IPS-18a (cell line): Measurements from ENCODE around the gene MKLN1.

Source experiments
- H3K27ac ChIP-seq: one replicate; pipeline ENCODE4 v1.5.1; 2013; ENCODE audit warnings: low read length
- H3K27me3 ChIP-seq: one replicate; pipeline ENCODE4 v1.6.1; 2013; ENCODE audit warnings: mild to moderate bottlenecking, low read length; ENCODE audit not compliant: control insufficient read depth, insufficient read depth
- H3K36me3 ChIP-seq: one replicate; pipeline ENCODE4 v1.6.1; 2013; ENCODE audit warnings: low read depth, low read length; ENCODE audit not compliant: control insufficient read depth
- H3K4me1 ChIP-seq: one replicate; pipeline ENCODE4 v1.6.1; 2013; ENCODE audit warnings: low read depth, low read length; ENCODE audit not compliant: control insufficient read depth
- H3K4me3 ChIP-seq: one replicate; pipeline ENCODE4 v1.5.1; 2013; ENCODE audit warnings: low read length
- H3K9ac ChIP-seq: one replicate; pipeline ENCODE4 v1.6.1; 2013; ENCODE audit warnings: mild to moderate bottlenecking, low read length, moderate library complexity
- H3K9me3 ChIP-seq: one replicate; pipeline ENCODE4 v1.6.1; 2013; ENCODE audit warnings: low read depth, low read length; ENCODE audit not compliant: control insufficient read depth

The MKLN1 gene

GRCh38 chr7:131357282-131357880 lies 29.7 kb downstream of the MKLN1 start:
- Histone ChIP-seq H3K4me1 (peaks cover 20% of the 10 kb centered on the region), H3K9ac (no peak overlapping the region), H3K9me3 (no peaks in the 10 kb centered on the region), H3K36me3 (no peaks in the 10 kb centered on the region), H3K27me3 (no peaks in the 10 kb centered on the region), H3K4me3 (no peak overlapping the region), H3K27ac (no peak overlapping the region)

GRCh38 chr7:131358636-131359035 lies 31.0 kb downstream of the MKLN1 start:
- Histone ChIP-seq H3K9ac (no peak overlapping the region), H3K36me3 (no peaks in the 10 kb centered on the region), H3K4me3 (no peak overlapping the region), H3K27me3 (no peaks in the 10 kb centered on the region), H3K27ac (no peak overlapping the region), H3K4me1 (peaks cover 17% of the 10 kb centered on the region), H3K9me3 (no peaks in the 10 kb centered on the region)

- H3K27ac ChIP-seq, result no peak overlapping the region
- H3K36me3 ChIP-seq, result no peaks in the 10 kb centered on the region
- no peak overlapping the region for H3K4me3 ChIP-seq
- peaks cover 17% of the 10 kb centered on the region for H3K4me1 ChIP-seq
- H3K9me3 ChIP-seq, result no peaks in the 10 kb centered on the region
- H3K9ac ChIP-seq, result no peak overlapping the region
- H3K27me3 ChIP-seq, result no peaks in the 10 kb centered on the region
These were observed 31.6 kb downstream of the MKLN1 start for GRCh38 chr7:131359136-131359776.

- Histone ChIP-seq H3K27me3 (no peaks in the 10 kb centered on the region), H3K9me3 (no peaks in the 10 kb centered on the region), H3K4me3 (no peak overlapping the region), H3K9ac (no peak overlapping the region), H3K4me1 (peaks cover 19% of the 10 kb centered on the region), H3K27ac (no peak overlapping the region), H3K36me3 (no peaks in the 10 kb centered on the region)
These were observed 36.0 kb downstream of the MKLN1 start for GRCh38 chr7:131363719-131364118.

- Histone ChIP-seq H3K27ac (no peak overlapping the region), H3K36me3 (no peaks in the 10 kb centered on the region), H3K4me3 (no peak overlapping the region), H3K9me3 (no peaks in the 10 kb centered on the region), H3K4me1 (peaks cover 16% of the 10 kb centered on the region), H3K27me3 (no peaks in the 10 kb centered on the region), H3K9ac (no peak overlapping the region)
These were observed 37.2 kb downstream of the MKLN1 start for GRCh38 chr7:131364767-131365344.

- H3K9ac ChIP-seq, result no peak overlapping the region
- H3K27ac ChIP-seq, result no peak overlapping the region
- no peaks in the 10 kb centered on the region for H3K27me3 ChIP-seq
- no peaks in the 10 kb centered on the region for H3K36me3 ChIP-seq
- no peak overlapping the region for H3K4me3 ChIP-seq
- no peaks in the 10 kb centered on the region for H3K9me3 ChIP-seq
- H3K4me1 ChIP-seq, result peaks cover 26% of the 10 kb centered on the region
These were observed 38.2 kb downstream of the MKLN1 start for GRCh38 chr7:131365838-131366237.

- H3K27ac ChIP-seq, result no peak overlapping the region
- no peaks in the 10 kb centered on the region for H3K9me3 ChIP-seq
- no peak overlapping the region for H3K4me3 ChIP-seq
- H3K27me3 ChIP-seq, result no peaks in the 10 kb centered on the region
- H3K4me1 ChIP-seq, result peaks cover 38% of the 10 kb centered on the region
- no peak overlapping the region for H3K9ac ChIP-seq
- no peaks in the 10 kb centered on the region for H3K36me3 ChIP-seq
These were observed 41.7 kb downstream of the MKLN1 start for GRCh38 chr7:131369354-131369753.

- Histone ChIP-seq H3K4me1 (peaks cover 36% of the 10 kb centered on the region), H3K27ac (no peak overlapping the region), H3K4me3 (no peak overlapping the region), H3K9ac (no peak overlapping the region), H3K36me3 (no peaks in the 10 kb centered on the region), H3K9me3 (no peaks in the 10 kb centered on the region), H3K27me3 (no peaks in the 10 kb centered on the region)
These were observed 42.9 kb downstream of the MKLN1 start for GRCh38 chr7:131370523-131370968.

- Histone ChIP-seq H3K4me3 (no peak overlapping the region), H3K36me3 (no peaks in the 10 kb centered on the region), H3K4me1 (peaks cover 30% of the 10 kb centered on the region), H3K9ac (no peak overlapping the region), H3K27me3 (no peaks in the 10 kb centered on the region), H3K9me3 (no peaks in the 10 kb centered on the region), H3K27ac (no peak overlapping the region)
These were observed 43.7 kb downstream of the MKLN1 start for GRCh38 chr7:131371411-131371810.

GRCh38 chr7:131372554-131372953 lies 44.9 kb downstream of the MKLN1 start:
- Histone ChIP-seq H3K27me3 (no peaks in the 10 kb centered on the region), H3K4me3 (no peak overlapping the region), H3K9me3 (no peaks in the 10 kb centered on the region), H3K9ac (no peak overlapping the region), H3K36me3 (no peaks in the 10 kb centered on the region), H3K27ac (no peak overlapping the region), H3K4me1 (peaks cover 33% of the 10 kb centered on the region)

GRCh38 chr7:131374821-131375220 lies 47.1 kb downstream of the MKLN1 start:
- Histone ChIP-seq H3K4me3 (no peak overlapping the region), H3K27me3 (no peaks in the 10 kb centered on the region), H3K9ac (no peak overlapping the region), H3K27ac (no peak overlapping the region), H3K36me3 (no peaks in the 10 kb centered on the region), H3K4me1 (peaks cover 31% of the 10 kb centered on the region), H3K9me3 (no peaks in the 10 kb centered on the region)
